GM18520 (cell line): ENCODE measurements around the gene GPR135.
A peak's percentile ranks its signal among the peaks of the same experiment; 100 is the strongest.

ENCODE experiments used
- ATAC-seq: cut with Tn5 transposase; IDR thresholded peaks from one replicate; pipeline ENCODE4 v1.9.1; 2021; ENCODE audit not compliant: unreplicated experiment

Gene GPR135

GRCh38 chr14:59465316-59466135 lies at the start of gene GPR135:
Gene GPR135 (minus strand): TSS chr14:59465380. CDS start chr14:59465226, 154 bp downstream.
- ATAC-seq, result peak; percentile 12

GRCh38 chr14:59511916-59512575 lies 46.9 kb upstream of the GPR135 start:
- no peak for ATAC-seq

GRCh38 chr14:59510966-59511365 lies 45.8 kb upstream of the GPR135 start:
- ATAC-seq, result no peak

- ATAC-seq, result no peak
Measured at GRCh38 chr14:59510001-59510400, 44.8 kb upstream of the GPR135 start.

- no peak for ATAC-seq
Measured at GRCh38 chr14:59509101-59509500, 43.9 kb upstream of the GPR135 start.

GRCh38 chr14:59507752-59508103 lies 42.5 kb upstream of the GPR135 start:
- ATAC-seq, result no peak

GRCh38 chr14:59507063-59507751 lies 42.0 kb upstream of the GPR135 start:
- ATAC-seq, result peak; percentile 55

GRCh38 chr14:59503256-59503655 lies 38.1 kb upstream of the GPR135 start:
- no peak for ATAC-seq

- ATAC-seq, result no peak
Measured at GRCh38 chr14:59500732-59501131, 35.6 kb upstream of the GPR135 start.

- no peak for ATAC-seq
Measured at GRCh38 chr14:59492384-59492783, 27.2 kb upstream of the GPR135 start.

GRCh38 chr14:59490756-59491155 lies 25.6 kb upstream of the GPR135 start:
- no peak for ATAC-seq

- peak; percentile 28 for ATAC-seq
Measured at GRCh38 chr14:59484639-59485175, 19.5 kb upstream of the GPR135 start.

GRCh38 chr14:59483819-59484638 lies 18.8 kb upstream of the GPR135 start, which contains the start of the genes JKAMP and L3HYPDH:
Gene JKAMP (plus strand): TSS chr14:59484517. CDS start chr14:59484590, 73 bp downstream.
Gene L3HYPDH (minus strand): TSS chr14:59484408. CDS start chr14:59484316, 92 bp downstream.
- peak; percentile 62 for ATAC-seq

GRCh38 chr14:59483363-59483762 lies 18.2 kb upstream of the GPR135 start:
- no peak for ATAC-seq

GRCh38 chr14:59482541-59483331 lies 17.6 kb upstream of the GPR135 start:
- ATAC-seq, result no peak

GRCh38 chr14:59481871-59482540 lies 16.8 kb upstream of the GPR135 start:
- ATAC-seq, result no peak

- no peak for ATAC-seq
Measured at GRCh38 chr14:59481407-59481806, 16.2 kb upstream of the GPR135 start.

- ATAC-seq, result no peak
Measured at GRCh38 chr14:59480166-59480565, 15.0 kb upstream of the GPR135 start.

- ATAC-seq, result no peak
Measured at GRCh38 chr14:59478540-59478939, 13.4 kb upstream of the GPR135 start.
